Pancreas (tissue), 10 donors: ENCODE measurements around the gene MTARC2. TPM values are rescaled to one million over a fixed set of nuclear protein-coding genes. Genes with fewer than 3 reads are reported as not detected.

Source experiments
- ATAC-seq, 4 donors: fragments of 200-7000 bp; cut with Tn5 transposase; one replicate each; pipeline versions ENCODE4 v1.8.0 to v1.9.1; 2020; ENCODE audit warnings: mild to moderate bottlenecking in 4 of 4, moderate library complexity in 4 of 4
- DNase-seq, 6 donors: peaks; one replicate each; pipeline ENCODE4 v3.0.0-alpha.2; 2020
- FAIRE-seq: peaks from 2 replicates; lab custom pipeline; 2012; peaks lifted over from hg19 to GRCh38; lab: Jason Lieb, UNC
- H3K27ac ChIP-seq, 4 donors: fragments of 200-600 bp; sonication (generic); 1 replicate in 3 of 4; 2 replicates in 1 of 4; pipeline versions ENCODE4 v1.5.0 to v1.8.0; 2020
- H3K27me3 ChIP-seq, 4 donors: fragments of 200-600 bp; one replicate each; pipeline ENCODE4 v1.8.0; 2021
- H3K36me3 ChIP-seq, 3 donors: fragments of 200-600 bp; sonication (generic) in 1 of 3; one replicate each; pipeline versions ENCODE4 v1.5.0 to v1.8.0; 2020 to 2021
- H3K4me1 ChIP-seq, 3 donors: fragments of 200-600 bp; one replicate each; pipeline ENCODE4 v1.8.0; 2021
- H3K4me3 ChIP-seq, 4 donors: fragments of 200-600 bp; sonication (generic) in 2 of 4; one replicate each; pipeline versions ENCODE4 v1.5.0 to v1.8.0; 2020 to 2021
- H3K9me3 ChIP-seq, 4 donors: fragments of 200-600 bp; one replicate each; pipeline ENCODE4 v1.8.0; 2021
- CTCF ChIP-seq, 4 donors: fragments of 200-600 bp; sonication (generic) in 3 of 4; IDR thresholded peaks; one replicate each; pipeline versions ENCODE4 v1.5.0 to v1.8.0; 2021; ENCODE audit warnings: antibody characterized with exemption in 4 of 4
- WGBS, 2 donors: extraction: QIAGEN DNeasy Blood & Tissue Kit; methylation state at CpG; one replicate each; pipeline ENCODE4 v1.1.7; 2013; 5-methylcytosine and 5-hydroxymethylcytosine counted together
- intact Hi-C, 3 donors: fragments of 100-400 bp; cut with DNase I; formaldehyde crosslinking; loops; one replicate each; pipeline versions ENCODE4 v1.11.1 to v1.14.2; 2022
- polyA plus RNA-seq, 2 donors: library from polyadenylated mRNA; stranded (reverse); fragments of 200-250 nt; gene quantifications; one replicate each; pipeline ENCODE4 v1.2.3, GENCODE V29; 2013
- total RNA-seq, 6 donors: library from RNA; stranded (reverse); fragmentation: NEBNext Ultra II Directional in 4 of 6; extraction: Animal tissue kit (Norgen Biotek cat#: 25700) in 4 of 6; gene quantifications; one replicate each; pipeline versions ENCODE4 v1.2.1 to v1.2.4, GENCODE V29; 2021 to 2023
- donor health status: healthy with polysubstance abuse.
- donor health status: DM: no; HTN: no; CAD: no; lungs with moderate emphysema.
- donor health status: DM: no; HTN: no; CAD: no.
- donor health status: control.
- donor health status: control.
- donor health status: Bipolar disorder and iron deficiency.
- donor health status: DM: yes; HTN: yes; CAD: no.
- donor health status: DM: no; HTN: no; CAD: no.
- donor health status: DM: no; HTN: no; CAD: no.
- donor health status: DM: yes; HTN: yes; CAD: no.

Gene MTARC2
- total and polyA plus RNA-seq, 8 donors, result 12.2 to 27.0 (median 16.6) TPM

GRCh38 chr1:220776254-220776653 lies 28.1 kb downstream of the MTARC2 start:
- Histone ChIP-seq H3K27ac (no peak overlapping the region), H3K4me1 (no peaks in the 10 kb centered on the region), H3K9me3 (no peaks in the 10 kb centered on the region), H3K27me3 (no peaks in the 10 kb centered on the region), H3K36me3 (peaks cover 0 to 9% (median 0%) of the 10 kb centered on the region in 3 donors), H3K4me3 (no peak overlapping the region)
- FAIRE-seq, result no peak
- 83 to 87% methylated on average over 7 of the region's 7 CpGs for WGBS, 2 donors
- no peak for ATAC-seq
- no peak for TF ChIP-seq CTCF (IDR thresholded peaks at IDR 0.05)
- DNase-seq, result no peak
- intact Hi-C loops, result loop anchor here in 1 of 3 donors (5.0 kb wide), 1 partner anchor 84 kb away; the partner anchor contains the start of gene C1orf115

- DNase-seq, result peak; percentile 74 to 98 (median 87)
- FAIRE-seq, result no peak
- no peaks in the 10 kb centered on the region for H3K9me3 ChIP-seq
- ATAC-seq, result peak; percentile 97 to 100 (median 99)
- H3K27ac ChIP-seq, result no peak overlapping the region
- peak; percentile 86 to 91 (median 88) for TF ChIP-seq CTCF (IDR thresholded peaks at IDR 0.05)
- intact Hi-C loops, result loop anchor here in 1 of 3 donors (5.0 kb wide), 1 partner anchor 85 kb away; the partner anchor contains the start of gene C1orf115
- H3K36me3 ChIP-seq, result peaks cover 0 to 4% (median 0%) of the 10 kb centered on the region in 3 donors
- no peaks in the 10 kb centered on the region for H3K27me3 ChIP-seq
- WGBS, 2 donors, result 27 to 29% methylated on average over 19 of the region's 19 CpGs
- H3K4me1 ChIP-seq, result no peaks in the 10 kb centered on the region
- H3K4me3 ChIP-seq, result no peak overlapping the region
Measured at GRCh38 chr1:220776720-220777326, 28.7 kb downstream of the MTARC2 start.

GRCh38 chr1:220783453-220783852 lies 35.3 kb downstream of the MTARC2 start:
- H3K4me1 ChIP-seq, result peaks cover 0 to 4% (median 0%) of the 10 kb centered on the region in 3 donors
- H3K27ac ChIP-seq, result no peak overlapping the region
- H3K36me3 ChIP-seq, result no peaks in the 10 kb centered on the region
- no peak overlapping the region for H3K4me3 ChIP-seq
- no peak for TF ChIP-seq CTCF (IDR thresholded peaks at IDR 0.05)
- intact Hi-C loops, result loop anchor here in 2 of 3 donors (5.0 to 10.0 kb wide), 2 partner anchors 96 to 469 kb away; no protein-coding TSS in a partner anchor
- no peaks in the 10 kb centered on the region for H3K27me3 ChIP-seq
- no peaks in the 10 kb centered on the region for H3K9me3 ChIP-seq
- no peak for ATAC-seq
- no peak for FAIRE-seq
- no peak for DNase-seq
- 86 to 89% methylated on average over 3 of the region's 3 CpGs for WGBS, 2 donors

GRCh38 chr1:220784751-220785150 lies 36.6 kb downstream of the MTARC2 start:
- intact Hi-C loops, result loop anchor here in 2 of 3 donors (5.0 to 10.0 kb wide), 2 partner anchors 97 to 470 kb away; no protein-coding TSS in a partner anchor
- Histone ChIP-seq H3K27ac (no peak overlapping the region), H3K4me3 (no peak overlapping the region), H3K27me3 (no peaks in the 10 kb centered on the region), H3K4me1 (peaks cover 0 to 4% (median 0%) of the 10 kb centered on the region in 3 donors), H3K36me3 (no peaks in the 10 kb centered on the region), H3K9me3 (no peaks in the 10 kb centered on the region)
- no peak for DNase-seq
- ATAC-seq, result no peak
- TF ChIP-seq CTCF (IDR thresholded peaks at IDR 0.05), result no peak
- WGBS, 2 donors, result 89 to 91% methylated on average over 4 of the region's 4 CpGs
- no peak for FAIRE-seq
